SH-SY5Y (cell line): Measurements from ENCODE around the gene PRR16.

ENCODE experiments used
- GATA2 ChIP-seq: IDR thresholded peaks from 2 replicates; pipeline ENCODE4 v1.6.1; 2011; ENCODE audit warnings: mild to moderate bottlenecking, low read depth, low read length
- GATA3 ChIP-seq: IDR thresholded peaks from 2 replicates; pipeline ENCODE4 v1.6.1; 2011; ENCODE audit warnings: low read depth, mild to moderate bottlenecking, low read length, moderate library complexity

PRR16 gene

DNA sequence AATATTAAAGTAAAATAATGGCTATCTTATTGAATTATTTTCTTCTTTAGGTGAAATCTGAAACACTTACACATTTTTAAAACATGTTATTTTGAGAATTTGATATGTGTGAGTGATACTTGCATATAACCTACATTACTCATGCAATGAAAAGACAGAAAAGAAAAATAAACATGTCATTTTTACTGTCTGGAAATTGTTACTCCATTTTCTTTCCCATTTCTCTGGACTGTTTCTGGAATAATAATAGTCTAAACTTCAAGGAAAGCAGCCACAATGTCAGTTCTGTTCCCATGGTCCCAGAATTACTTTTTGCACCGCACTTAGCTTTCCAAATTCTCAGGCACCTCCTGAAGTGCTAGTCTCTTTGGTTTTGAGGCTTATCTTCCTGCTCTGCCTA lies 145.5 kb downstream of the PRR16 start:
- TF ChIP-seq GATA3 (no peak), GATA2 (no peak)

DNA sequence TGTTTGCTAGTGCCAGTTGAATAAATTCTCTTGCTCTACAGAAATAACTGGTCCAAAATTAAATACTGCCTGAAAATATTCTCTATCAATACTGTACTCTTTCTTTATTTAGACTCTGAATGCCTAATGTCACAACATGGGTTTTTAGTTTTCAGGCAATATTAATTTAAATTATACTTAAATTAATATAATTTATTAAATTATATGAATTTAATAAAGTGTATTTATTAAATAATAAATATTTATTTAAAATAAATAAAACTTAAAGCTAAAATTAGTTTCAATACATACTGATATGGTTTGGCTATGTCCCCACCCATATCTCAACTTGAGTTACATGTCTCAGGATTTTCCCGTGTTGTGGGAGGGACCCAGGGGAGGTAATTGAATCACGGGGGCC lies 146.0 kb downstream of the PRR16 start:
- TF ChIP-seq GATA3, result no peak
- no peak for TF ChIP-seq GATA2

DNA sequence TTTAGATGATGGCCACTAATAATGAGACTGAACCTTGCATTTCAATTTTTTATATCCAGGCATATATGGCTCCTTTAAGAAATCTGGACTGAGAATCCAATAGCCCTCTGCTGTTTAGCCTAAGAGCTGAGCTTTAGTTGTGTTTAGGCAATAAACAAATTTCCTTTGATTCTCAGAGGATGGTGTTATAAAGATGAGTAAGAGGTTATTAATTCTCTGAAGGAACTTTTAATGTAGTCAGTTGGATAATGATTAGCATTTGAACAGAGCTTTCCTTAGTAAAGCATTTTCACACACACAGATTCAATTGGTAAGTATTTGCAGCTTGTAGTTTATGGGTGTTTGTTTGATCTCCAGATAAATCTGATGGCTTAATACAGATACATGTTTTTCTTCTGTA lies 149.6 kb downstream of the PRR16 start:
- TF ChIP-seq GATA3, result no peak
- no peak for TF ChIP-seq GATA2

DNA sequence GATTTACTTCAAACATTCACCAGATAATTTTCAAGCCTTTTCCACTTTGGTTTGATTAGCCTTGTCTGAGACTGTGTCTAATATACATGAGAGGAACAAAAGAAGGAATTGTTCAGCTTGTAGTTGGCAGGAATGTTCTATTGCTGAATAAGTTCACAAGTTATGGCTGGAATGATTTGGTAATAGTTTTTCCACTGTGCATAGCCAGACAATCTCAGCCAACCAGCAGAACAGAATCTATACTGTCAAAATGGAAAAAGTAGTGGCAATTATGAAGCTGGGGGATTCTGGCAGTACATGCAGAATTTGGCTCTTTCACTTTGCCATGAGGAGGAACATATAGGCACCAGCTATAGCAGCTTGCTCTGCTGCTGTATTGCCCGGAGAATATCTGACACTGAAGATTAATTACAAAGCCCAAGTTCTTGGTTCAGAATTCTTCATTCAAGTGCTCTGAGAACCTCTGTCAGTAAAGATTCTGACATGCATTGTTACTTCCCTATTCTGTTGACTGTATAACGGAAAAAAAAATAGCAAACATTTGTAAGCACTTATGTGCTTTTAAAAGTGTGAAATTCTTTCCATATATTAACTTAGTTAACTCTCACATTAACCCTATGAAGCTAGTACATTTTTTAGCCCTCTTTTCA lies 150.6 kb downstream of the PRR16 start:
- TF ChIP-seq GATA2 (no peak), GATA3 (no peak)

DNA sequence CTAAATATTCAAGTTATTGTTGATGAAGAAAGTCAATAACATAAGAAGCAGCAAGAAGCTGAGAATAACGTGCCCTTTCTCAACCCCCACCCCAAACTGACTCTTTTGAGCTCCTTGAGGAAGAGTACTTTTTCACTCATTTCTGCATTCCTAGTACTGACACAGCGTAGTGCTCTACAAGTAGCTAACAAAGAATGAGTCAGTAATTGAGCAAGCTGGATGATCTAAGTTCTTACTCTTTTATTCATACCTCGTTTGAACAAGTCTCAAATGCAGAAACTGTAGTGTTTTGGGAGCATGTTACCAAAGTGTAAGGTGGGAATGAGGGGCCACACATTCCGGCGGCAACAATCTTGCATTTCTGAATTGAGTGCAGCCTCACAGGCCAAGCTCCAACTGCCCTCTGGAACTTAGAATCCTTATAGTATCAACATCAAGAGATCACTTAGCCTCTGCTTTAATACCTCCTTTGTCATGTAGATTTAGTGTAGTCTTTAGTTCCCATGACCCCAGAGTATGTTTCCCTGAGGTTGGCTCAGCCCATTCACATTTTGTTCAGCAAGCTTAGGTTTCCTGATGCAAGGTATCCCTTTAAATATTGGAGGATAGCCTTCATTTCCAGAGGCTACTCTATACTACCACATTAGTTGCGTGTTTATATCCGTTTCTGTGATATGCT lies 152.0 kb downstream of the PRR16 start:
- TF ChIP-seq GATA2 (no peak), GATA3 (no peak)

DNA sequence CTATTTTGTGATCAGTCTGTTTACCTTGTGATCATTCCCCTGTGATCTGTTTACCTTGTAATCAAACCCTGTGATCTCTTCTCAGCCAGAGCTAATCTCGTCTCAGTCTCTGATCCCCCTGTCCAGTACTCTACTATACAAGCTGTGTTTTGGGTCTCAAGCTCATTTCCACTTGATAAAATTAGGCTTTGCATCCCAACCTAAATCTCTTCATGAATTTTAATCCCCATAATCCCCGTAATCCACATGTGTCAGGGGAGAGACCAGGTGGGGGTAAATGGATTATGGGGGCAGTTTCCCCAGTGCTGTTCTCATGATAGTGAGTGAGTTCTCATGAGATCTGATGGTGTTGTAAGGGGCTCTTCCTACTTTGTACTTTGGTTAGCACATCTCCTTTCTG lies 157.2 kb downstream of the PRR16 start:
- TF ChIP-seq GATA2 (no peak), GATA3 (no peak)

DNA sequence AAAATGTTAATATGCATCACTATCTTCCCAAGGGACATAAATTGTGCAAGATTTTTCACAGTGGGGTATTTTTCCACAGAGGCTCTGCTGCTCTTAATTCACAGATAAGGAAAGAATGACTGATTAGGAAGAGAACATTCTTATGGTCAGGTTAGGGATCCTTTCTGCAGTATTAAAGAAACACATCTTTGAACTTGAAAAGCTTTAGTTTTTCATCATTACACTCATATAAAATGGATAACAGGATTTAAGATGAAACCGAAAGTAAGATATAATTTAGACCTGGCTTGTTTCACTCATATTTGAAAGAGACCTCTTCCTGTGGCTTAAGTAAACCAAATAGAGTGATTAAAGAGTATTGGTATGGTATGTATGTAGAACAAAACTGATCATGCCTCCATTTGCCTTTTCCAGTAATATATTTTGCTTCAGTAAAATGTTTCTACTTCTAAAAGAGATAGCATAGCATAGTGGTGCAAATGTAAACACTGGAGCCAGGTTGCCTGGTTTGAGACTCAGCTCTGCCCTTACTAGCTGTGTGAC lies 160.0 kb downstream of the PRR16 start:
- TF ChIP-seq GATA2, result no peak
- no peak for TF ChIP-seq GATA3

DNA sequence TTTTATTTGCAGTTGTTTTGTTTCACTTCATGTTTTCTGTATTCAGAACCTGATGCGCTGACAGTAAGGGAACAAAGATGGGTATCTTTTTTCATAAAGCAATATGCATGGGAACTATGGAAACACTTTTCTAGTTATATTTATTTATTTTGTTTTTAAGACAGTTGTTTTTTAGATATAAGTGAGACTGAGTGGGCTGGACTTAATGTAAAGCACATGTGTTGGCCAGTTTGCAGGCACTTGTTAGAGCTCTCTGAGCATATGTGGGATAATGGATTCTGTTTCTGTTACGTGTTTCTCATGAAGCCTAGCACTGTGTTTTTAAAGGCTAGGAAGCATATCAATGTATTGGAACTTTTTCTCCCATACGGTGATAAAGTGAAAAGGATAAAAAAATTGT lies 164.1 kb downstream of the PRR16 start:
- TF ChIP-seq GATA3 (no peak), GATA2 (no peak)

DNA sequence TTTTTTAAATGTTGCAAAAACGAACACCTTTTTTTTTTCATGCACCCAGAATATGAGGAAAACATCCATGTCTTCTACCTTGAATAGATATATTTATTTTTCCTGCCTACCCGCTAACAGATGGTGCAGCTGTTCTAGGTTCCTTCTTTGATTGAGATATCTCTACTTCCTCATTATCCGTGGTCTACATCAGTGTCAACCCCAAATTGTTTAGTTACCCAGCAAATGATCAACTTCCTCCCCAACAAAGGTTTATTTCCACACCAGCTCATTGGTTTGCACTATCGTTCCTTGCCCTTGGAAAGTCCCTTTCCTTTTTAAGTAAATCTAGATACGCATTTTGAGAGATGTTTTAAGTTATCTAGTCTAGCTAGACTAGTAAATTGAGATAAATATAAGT lies 166.4 kb downstream of the PRR16 start:
- TF ChIP-seq GATA3, result no peak
- TF ChIP-seq GATA2, result no peak

DNA sequence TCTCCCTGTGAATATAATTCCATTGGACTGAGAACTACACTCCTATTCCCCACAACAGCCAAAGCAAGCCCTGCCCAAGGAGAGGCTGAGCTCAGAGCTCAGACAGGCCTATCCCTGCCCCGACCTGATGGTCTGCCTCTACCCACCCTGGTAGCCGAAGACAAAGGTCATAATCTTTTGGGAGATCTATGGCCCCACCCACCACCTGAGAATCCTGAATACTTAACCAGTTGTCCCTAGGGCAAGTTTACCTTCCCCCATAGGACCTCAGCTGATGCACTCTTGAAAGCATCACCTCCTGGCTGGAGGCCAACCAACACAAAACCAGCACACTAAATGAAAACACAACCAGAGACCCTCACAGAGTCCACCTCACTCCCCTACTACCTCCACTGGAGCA lies 167.5 kb downstream of the PRR16 start:
- TF ChIP-seq GATA3, result no peak
- no peak for TF ChIP-seq GATA2

DNA sequence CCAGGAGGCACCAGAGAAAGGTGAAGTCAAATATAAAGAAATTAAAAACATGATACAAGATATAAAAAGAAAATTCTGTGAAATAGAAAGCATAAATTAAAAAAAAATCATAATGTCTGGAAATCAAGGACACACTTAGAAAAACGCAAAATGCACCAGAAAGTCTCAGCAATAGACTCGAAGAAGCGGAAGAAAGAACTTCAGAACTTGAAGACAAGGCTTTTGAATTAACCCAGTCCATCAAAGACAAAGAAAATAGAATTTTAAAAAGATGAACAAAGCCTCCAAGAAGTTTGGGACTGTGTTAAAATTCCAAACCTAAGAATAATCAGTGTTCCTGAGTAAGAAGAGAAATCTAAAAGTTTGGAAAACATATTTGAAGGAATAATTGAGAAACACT lies 168.3 kb downstream of the PRR16 start:
- TF ChIP-seq GATA3 (no peak), GATA2 (no peak)

DNA sequence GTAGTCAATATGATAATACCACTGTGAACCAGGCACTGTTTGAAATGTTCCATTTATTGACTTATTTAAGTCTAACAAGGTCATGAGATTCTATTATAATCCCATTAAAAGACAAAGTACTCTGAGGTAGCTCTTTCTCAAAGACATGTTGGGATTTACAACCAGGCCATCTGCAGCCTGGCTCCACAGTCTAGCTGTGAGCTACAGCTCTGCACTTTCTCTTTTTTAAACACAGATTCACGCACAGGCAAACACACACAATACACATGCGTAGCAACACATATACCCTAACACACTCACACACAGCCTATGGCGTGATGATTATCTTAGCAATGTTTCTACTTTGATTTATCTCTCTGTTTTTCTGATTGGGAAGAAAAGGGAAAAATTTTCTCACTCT lies 174.3 kb downstream of the PRR16 start:
- no peak for TF ChIP-seq GATA2
- no peak for TF ChIP-seq GATA3

DNA sequence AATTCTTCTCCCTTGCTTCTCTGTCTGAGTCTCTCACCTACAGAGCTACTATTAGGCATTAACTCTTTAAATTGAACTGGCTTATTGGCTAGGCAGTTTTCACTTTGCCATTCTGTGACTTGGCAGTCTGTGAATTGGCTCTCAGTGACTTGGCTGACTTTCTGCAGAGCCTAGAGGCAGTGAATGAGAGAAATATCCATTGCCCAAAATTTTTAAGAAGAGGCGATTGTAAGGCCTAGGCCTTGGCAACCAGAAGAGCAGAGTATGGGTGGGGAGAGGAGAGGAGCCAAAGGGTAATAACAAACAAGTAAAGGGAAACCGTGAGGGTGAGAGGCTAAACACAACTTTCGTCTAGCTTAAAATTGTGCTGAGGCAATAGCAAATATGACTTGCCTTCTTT lies 176.7 kb downstream of the PRR16 start:
- TF ChIP-seq GATA2 (no peak), GATA3 (no peak)

DNA sequence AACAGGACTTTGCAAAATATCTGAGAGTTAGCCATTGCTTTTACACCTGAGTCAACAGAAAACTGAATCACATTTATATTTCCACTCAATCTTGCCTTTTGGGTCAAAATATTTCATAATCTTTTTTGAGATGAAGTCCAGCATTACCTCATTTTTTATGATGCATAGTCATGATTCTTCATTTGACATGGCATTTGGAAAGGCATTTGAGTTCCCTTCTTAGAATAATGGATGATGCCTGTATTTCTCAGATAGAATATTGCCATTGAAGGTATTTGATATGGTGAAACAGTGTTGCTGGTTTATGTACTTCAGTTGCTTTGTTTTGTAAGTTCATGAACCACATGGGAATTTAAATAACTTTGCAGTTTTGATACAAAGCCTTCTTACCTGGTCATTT lies 180.4 kb downstream of the PRR16 start:
- no peak for TF ChIP-seq GATA2
- TF ChIP-seq GATA3, result no peak

DNA sequence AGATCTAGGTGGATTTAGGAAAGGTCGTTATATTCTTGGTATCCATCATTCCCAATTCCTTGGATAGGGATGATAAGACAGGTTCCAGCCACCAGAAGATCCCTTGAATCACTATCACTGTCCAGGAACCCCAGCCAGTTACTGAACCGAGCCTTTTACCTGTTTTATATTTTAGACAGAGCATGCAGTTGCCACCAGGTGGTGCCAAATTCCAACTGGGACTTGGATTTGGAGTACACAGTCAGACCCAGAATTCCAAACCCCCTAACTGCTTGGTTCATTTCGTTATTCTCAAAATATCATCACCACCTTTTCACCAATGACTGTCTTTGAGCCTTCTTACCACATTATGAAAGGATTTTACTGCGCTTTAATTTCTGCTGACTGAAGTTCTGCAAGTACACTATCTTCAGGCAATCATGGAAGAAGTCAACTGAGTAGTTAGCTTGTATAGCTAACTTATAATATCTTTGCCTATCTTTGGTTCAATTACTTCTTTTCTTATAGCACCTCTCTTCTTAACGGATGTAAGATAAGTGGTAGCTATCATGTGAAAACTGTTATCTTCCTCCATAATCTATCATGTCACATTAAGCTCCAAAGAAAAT lies 191.8 kb downstream of the PRR16 start:
- TF ChIP-seq GATA3 (no peak), GATA2 (no peak)

DNA sequence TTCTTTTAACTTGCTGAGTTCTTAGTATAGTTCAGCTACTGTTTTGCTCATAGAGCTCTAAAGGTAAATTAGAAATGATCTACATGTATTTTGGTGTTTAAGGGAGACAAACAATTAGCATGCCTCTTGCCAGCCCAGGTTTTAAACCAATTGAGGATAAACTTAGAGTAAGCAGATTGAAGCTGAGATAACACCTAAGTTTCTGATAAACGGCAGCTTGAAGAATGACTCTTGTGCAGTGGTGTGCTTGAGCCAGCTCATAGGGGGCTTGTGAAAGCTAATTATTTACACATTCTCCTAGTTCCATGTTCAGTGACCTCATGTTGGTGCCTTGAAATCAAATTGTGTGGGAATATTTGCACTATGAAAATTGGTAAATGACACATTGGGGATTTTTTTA lies 193.0 kb downstream of the PRR16 start:
- TF ChIP-seq GATA2, result no peak; the same call in 1 of the 2 replicates
- TF ChIP-seq GATA3, result peak; percentile 13; the same call in 1 of the 2 replicates
